ENCODE measurements around the gene METTL21A. TPM values are rescaled to one million over a fixed set of nuclear protein-coding genes. Genes with fewer than 3 reads are reported as not detected.

The METTL21A gene
- total and polyA plus RNA-seq, 2 of the 4 experiments (the other 2 are of a cell fraction) = 5.9 to 11.6 TPM

GRCh38 chr2:207662203-207662602, 37.0 kb upstream of the METTL21A start:
- no peak overlapping the region for H2AK9ac ChIP-seq (replicated peaks; ENCODE audit: low read depth, low read length, poor library complexity)
- ATAC-seq (ENCODE audit: low read depth) = no peak
- intact Hi-C loops (cut with micrococcal nuclease) = no loop called here

More at GRCh38 chr2:207662203-207662602, 37.0 kb upstream of the METTL21A start:
- Histone ChIP-seq H3K9ac (ENCODE audit: low read depth, low read length) (no peak overlapping the region), H4K8ac (ENCODE audit: low read depth in 2 of 2, low read length in 2 of 2) (no peak overlapping the region), H3K36me3 (ENCODE audit: control insufficient read depth, insufficient read depth, low read length) (no peaks in the 10 kb centered on the region), H3K56ac (ENCODE audit: extremely low read depth, insufficient read depth, low read length) (no peak overlapping the region), H4K91ac (ENCODE audit: insufficient read depth, low read depth, low read length) (no peak overlapping the region), H2BK5ac (ENCODE audit: low read depth, low read length, poor library complexity, severe bottlenecking) (no peak overlapping the region), H2BK15ac (ENCODE audit: low read depth, low read length) (no peak overlapping the region), H2AFZ (replicated peaks; ENCODE audit: low read length, poor library complexity) (no peak overlapping the region), H3K14ac (replicated peaks; ENCODE audit: low read depth, low read length) (no peak overlapping the region), H3K27me3 (ENCODE audit: control insufficient read depth, insufficient read depth, low read length) (no peaks in the 10 kb centered on the region), H3K4ac (ENCODE audit: low read depth, low read length) (no peak overlapping the region), H2AK5ac (ENCODE audit: low read depth, low read length) (no peak overlapping the region), H4K20me1 (ENCODE audit: insufficient read depth, low read length) (no peaks in the 10 kb centered on the region), H3K4me1 (ENCODE audit: control insufficient read depth, insufficient read depth, low read length) (no peaks in the 10 kb centered on the region), H3K9me3 (ENCODE audit: control insufficient read depth, insufficient read depth, low read length) (no peaks in the 10 kb centered on the region), H3K4me2 (ENCODE audit: low read depth, low read length) (no peak overlapping the region), H3K27ac (ENCODE audit: insufficient read depth, low read length) (no peak overlapping the region), H3K23ac (ENCODE audit: low read depth, low read length) (no peak overlapping the region), H3K9me1 (ENCODE audit: insufficient read depth, low read length) (no peaks in the 10 kb centered on the region), H2BK120ac (ENCODE audit: low read depth, low read length) (no peak overlapping the region), H2BK20ac (ENCODE audit: low read depth, low read length) (no peak overlapping the region), H3K4me3 (ENCODE audit: insufficient read depth, low read depth, low read length) (no peak overlapping the region), H4K5ac (ENCODE audit: low read depth, low read length) (no peak overlapping the region), H3K18ac (ENCODE audit: low read depth, low read length) (no peak overlapping the region), H3K79me1 (ENCODE audit: low read depth in 1 of 2, low read length in 2 of 2) (no peaks in the 10 kb centered on the region)
- in situ Hi-C loops (cut with MboI; ENCODE audit: low sequenced_read_pairs) (no loop called here), dilution Hi-C loops (cut with HindIII; ENCODE audit: low sequenced_read_pairs, unreplicated experiment) (no loop called here)
- TF ChIP-seq NFE2L2 (IDR thresholded peaks at IDR 0.05; ENCODE audit: low read depth, low read length) (no peak), MAZ (IDR thresholded peaks at IDR 0.05; ENCODE audit: borderline replicate concordance, low read depth, low read length) (no peak), RFX5 (IDR thresholded peaks at IDR 0.05; ENCODE audit: low read depth, low read length) (no peak), CTCF (conservative IDR thresholded peaks at IDR 0.05; ENCODE audit: low read depth, low read length) (no peak), MAFK (IDR thresholded peaks at IDR 0.05; ENCODE audit: low read depth, low read length) (no peak), BHLHE40 (IDR thresholded peaks at IDR 0.05; ENCODE audit: low read depth, low read length) (no peak), CEBPB (IDR thresholded peaks at IDR 0.05; ENCODE audit: low read depth, low read length) (no peak)
- WGBS, 2 experiments (ENCODE audit: extremely low coverage in 2 of 2, insufficient read length in 1 of 2) = no CpG with 5 or more reads among the region's 2 CpGs
- no TSS peak for BruUV-seq (replicated peaks)
- ChIA-PET POLR2A (ENCODE audit: unreplicated experiment) (no interaction called here), CTCF (no interaction called here)
- no peak for DNase-seq
